Measurements from ENCODE around the gene SRSF4.
"Not testable (repeated sequence)": the region's sequence is repeated elsewhere in the genome, so short reads cannot be mapped to it uniquely, and the experiment has no call there.

DNA sequence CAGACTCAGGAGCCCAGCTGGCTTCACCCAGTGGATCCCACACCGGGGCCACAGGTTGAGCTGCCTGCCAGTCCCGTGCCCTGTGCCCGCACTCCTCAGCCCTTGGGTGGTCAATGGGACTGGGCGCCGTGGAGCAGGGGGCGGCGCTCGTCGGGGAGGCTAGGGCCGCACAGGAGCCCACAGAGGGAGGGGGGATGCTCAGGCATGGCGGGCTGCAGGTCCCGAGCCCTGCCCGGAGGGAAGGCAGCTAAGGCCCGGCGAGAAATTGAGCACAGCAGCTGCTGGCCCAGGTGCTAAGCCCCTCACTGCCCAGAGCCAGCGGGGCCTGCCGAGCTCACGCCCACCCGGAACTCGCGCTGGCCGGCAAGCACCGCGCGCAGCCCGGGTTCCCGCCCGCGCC, 50.6 kb downstream of the SRSF4 start:
- TF ChIP-seq, protein P1, sequence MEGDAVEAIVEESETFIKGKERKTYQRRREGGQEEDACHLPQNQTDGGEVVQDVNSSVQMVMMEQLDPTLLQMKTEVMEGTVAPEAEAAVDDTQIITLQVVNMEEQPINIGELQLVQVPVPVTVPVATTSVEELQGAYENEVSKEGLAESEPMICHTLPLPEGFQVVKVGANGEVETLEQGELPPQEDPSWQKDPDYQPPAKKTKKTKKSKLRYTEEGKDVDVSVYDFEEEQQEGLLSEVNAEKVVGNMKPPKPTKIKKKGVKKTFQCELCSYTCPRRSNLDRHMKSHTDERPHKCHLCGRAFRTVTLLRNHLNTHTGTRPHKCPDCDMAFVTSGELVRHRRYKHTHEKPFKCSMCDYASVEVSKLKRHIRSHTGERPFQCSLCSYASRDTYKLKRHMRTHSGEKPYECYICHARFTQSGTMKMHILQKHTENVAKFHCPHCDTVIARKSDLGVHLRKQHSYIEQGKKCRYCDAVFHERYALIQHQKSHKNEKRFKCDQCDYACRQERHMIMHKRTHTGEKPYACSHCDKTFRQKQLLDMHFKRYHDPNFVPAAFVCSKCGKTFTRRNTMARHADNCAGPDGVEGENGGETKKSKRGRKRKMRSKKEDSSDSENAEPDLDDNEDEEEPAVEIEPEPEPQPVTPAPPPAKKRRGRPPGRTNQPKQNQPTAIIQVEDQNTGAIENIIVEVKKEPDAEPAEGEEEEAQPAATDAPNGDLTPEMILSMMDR (IDR thresholded peaks at IDR 0.05) = not testable (repeated sequence)
- not testable (repeated sequence) for TF ChIP-seq POLR2AphosphoS5 (IDR thresholded peaks at IDR 0.05; ENCODE audit: insufficient read depth in 1 of 2, low read depth in 1 of 2); POLR2A (IDR thresholded peaks at IDR 0.05)

Data from vagina (tissue), 2 donors.